ENCODE results near the gene DGKE.

GRCh38 chr17:56832446-56832845 is 1.5 kb upstream of the DGKE start:
- no peak for TF ChIP-seq POLR2A (IDR thresholded peaks at IDR 0.05; ENCODE audit: low read depth, low read length)
- no peak for TF ChIP-seq TAF1 (IDR thresholded peaks at IDR 0.05; ENCODE audit: low read depth, low read length)
- TF ChIP-seq POLR2AphosphoS5 (IDR thresholded peaks at IDR 0.05; ENCODE audit: low read depth, low read length) = no peak
